ENCODE measurements around the gene CCDC43.
"Not testable (repeated sequence)": the region's sequence is repeated elsewhere in the genome, so short reads cannot be mapped to it uniquely, and the experiment has no call there.

CCDC43 gene

GRCh38 chr17:44648963-44649362 is 40.6 kb downstream of the CCDC43 start:
- DNase-seq (ENCODE audit: extremely low read depth, low read depth), result no peak
- TF ChIP-seq CTCF (IDR thresholded peaks at IDR 0.05; ENCODE audit: low read depth, low read length), result no peak

GRCh38 chr17:44647736-44648135 is 41.8 kb downstream of the CCDC43 start:
- DNase-seq (ENCODE audit: extremely low read depth, low read depth), result no peak

GRCh38 chr17:44646280-44646679 is 43.3 kb downstream of the CCDC43 start:
- no peak for TF ChIP-seq CTCF (IDR thresholded peaks at IDR 0.05; ENCODE audit: low read depth, low read length)
- DNase-seq (ENCODE audit: extremely low read depth, low read depth), result no peak

More at GRCh38 chr17:44647736-44648135, 41.8 kb downstream of the CCDC43 start:
- TF ChIP-seq CTCF (IDR thresholded peaks at IDR 0.05; ENCODE audit: low read depth, low read length), result no peak

GRCh38 chr17:44645341-44645740 is 44.2 kb downstream of the CCDC43 start:
- no peak for TF ChIP-seq CTCF (IDR thresholded peaks at IDR 0.05; ENCODE audit: low read depth, low read length)
- no peak for DNase-seq (ENCODE audit: extremely low read depth, low read depth)

- no peak for TF ChIP-seq CTCF (IDR thresholded peaks at IDR 0.05; ENCODE audit: low read depth, low read length)
- no peak for DNase-seq (ENCODE audit: extremely low read depth, low read depth)
These were observed 46.7 kb downstream of the CCDC43 start for GRCh38 chr17:44642834-44643233.

GRCh38 chr17:44637066-44637465 is 52.5 kb downstream of the CCDC43 start:
- TF ChIP-seq CTCF (IDR thresholded peaks at IDR 0.05; ENCODE audit: low read depth, low read length), result no peak
- DNase-seq (ENCODE audit: extremely low read depth, low read depth), result no peak

- peak; percentile 47 for TF ChIP-seq CTCF (IDR thresholded peaks at IDR 0.05; ENCODE audit: low read depth, low read length)
- no peak for DNase-seq (ENCODE audit: extremely low read depth, low read depth)
These were observed 53.0 kb downstream of the CCDC43 start for GRCh38 chr17:44636562-44636961.

- not testable (repeated sequence) for DNase-seq (ENCODE audit: extremely low read depth, low read depth)
These were observed 55.2 kb downstream of the CCDC43 start for GRCh38 chr17:44634401-44634800.
